AG04450 (cell line): ENCODE results near the gene APEX2. TPM values are rescaled to one million over a fixed set of nuclear protein-coding genes. Genes with fewer than 3 reads are reported as not detected.
A peak's percentile ranks its signal among the peaks of the same experiment; 100 is the strongest.
"Not testable (repeated sequence)": the region's sequence is repeated elsewhere in the genome, so short reads cannot be mapped to it uniquely, and the experiment has no call there.

Experiments used
- CTCF ChIA-PET: fragments of 300-600, 350-600 bp; formaldehyde crosslinking; extraction: SDS; loops from one replicate; lab custom pipeline; 2022; ENCODE audit warnings: antibody characterized with exemption, inconsistent platforms; lab: Charles Lee
- POLR2A ChIA-PET: fragments of 350-600 bp; formaldehyde crosslinking; extraction: SDS; loops from one replicate; lab custom pipeline; 2021; ENCODE audit warnings: antibody characterized with exemption, inconsistent platforms; lab: Yijun Ruan, JAX
- DNase-seq: peaks from one replicate; pipeline ENCODE4 v3.0.0-alpha.2; 2011; ENCODE audit warnings: low read depth, low spot score
- H3K27ac ChIP-seq: one replicate; pipeline ENCODE4 v1.5.1; 2012; ENCODE audit warnings: low read depth, low read length, control low read depth
- H3K27me3 ChIP-seq: one replicate; pipeline ENCODE4 v1.6.0; 2012; ENCODE audit warnings: low read length; ENCODE audit not compliant: control insufficient read depth, insufficient read depth
- H3K4me3 ChIP-seq: 2 replicates; pipeline ENCODE4 v1.5.1; 2011; ENCODE audit warnings: mild to moderate bottlenecking, low read depth, low read length, control low read depth
- H3K9me3 ChIP-seq: 2 replicates; pipeline ENCODE4 v1.5.1; 2012; ENCODE audit warnings: low read length; ENCODE audit not compliant: control insufficient read depth, insufficient read depth
- polyA plus RNA-seq: library from polyadenylated mRNA; depleted of rRNA; stranded (reverse); fragments of >200 nt; gene quantifications from 2 replicates; pipeline ENCODE4 v1.2.3, GENCODE V29; 2011; rRNA removed
- TF ChIP-seq, protein P1 (sequence below): IDR thresholded peaks from 2 replicates; pipeline ENCODE4 v1.5.1; 2011; ENCODE audit warnings: low read depth, low read length, control low read depth, inconsistent platforms

APEX2 gene
- polyA plus RNA-seq, 1 experiment: 15.0 TPM

DNA sequence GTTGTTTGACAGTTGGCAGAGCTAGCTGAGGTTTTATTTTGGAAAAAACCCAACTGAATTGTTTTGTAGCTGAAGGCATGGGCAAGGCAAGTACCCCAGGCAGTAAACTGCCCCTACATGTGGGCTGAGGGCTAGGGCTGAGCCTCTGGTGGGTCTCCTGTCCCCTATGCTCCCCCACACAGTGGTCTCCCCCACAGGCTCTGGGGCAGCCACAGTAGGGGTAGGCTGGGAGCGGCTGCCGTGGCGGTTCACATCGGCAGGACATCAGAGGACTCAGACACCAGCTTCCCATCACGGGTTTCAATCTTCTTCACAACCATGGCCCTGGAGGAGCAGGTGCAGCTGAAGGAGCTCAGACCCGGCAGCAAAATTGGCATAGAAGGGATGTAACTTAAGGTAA lies 41.4 kb downstream of the APEX2 start:
- TF ChIP-seq, protein P1, sequence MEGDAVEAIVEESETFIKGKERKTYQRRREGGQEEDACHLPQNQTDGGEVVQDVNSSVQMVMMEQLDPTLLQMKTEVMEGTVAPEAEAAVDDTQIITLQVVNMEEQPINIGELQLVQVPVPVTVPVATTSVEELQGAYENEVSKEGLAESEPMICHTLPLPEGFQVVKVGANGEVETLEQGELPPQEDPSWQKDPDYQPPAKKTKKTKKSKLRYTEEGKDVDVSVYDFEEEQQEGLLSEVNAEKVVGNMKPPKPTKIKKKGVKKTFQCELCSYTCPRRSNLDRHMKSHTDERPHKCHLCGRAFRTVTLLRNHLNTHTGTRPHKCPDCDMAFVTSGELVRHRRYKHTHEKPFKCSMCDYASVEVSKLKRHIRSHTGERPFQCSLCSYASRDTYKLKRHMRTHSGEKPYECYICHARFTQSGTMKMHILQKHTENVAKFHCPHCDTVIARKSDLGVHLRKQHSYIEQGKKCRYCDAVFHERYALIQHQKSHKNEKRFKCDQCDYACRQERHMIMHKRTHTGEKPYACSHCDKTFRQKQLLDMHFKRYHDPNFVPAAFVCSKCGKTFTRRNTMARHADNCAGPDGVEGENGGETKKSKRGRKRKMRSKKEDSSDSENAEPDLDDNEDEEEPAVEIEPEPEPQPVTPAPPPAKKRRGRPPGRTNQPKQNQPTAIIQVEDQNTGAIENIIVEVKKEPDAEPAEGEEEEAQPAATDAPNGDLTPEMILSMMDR: no peak
- H3K27ac ChIP-seq: no peak overlapping the region
- H3K4me3 ChIP-seq: no peak overlapping the region
- no peak for DNase-seq
- H3K9me3 ChIP-seq: no peaks in the 10 kb centered on the region; the same call in 1 of the 2 replicates
- H3K27me3 ChIP-seq: no peaks in the 10 kb centered on the region
- ChIA-PET CTCF (no interaction called here), POLR2A (no interaction called here)

DNA sequence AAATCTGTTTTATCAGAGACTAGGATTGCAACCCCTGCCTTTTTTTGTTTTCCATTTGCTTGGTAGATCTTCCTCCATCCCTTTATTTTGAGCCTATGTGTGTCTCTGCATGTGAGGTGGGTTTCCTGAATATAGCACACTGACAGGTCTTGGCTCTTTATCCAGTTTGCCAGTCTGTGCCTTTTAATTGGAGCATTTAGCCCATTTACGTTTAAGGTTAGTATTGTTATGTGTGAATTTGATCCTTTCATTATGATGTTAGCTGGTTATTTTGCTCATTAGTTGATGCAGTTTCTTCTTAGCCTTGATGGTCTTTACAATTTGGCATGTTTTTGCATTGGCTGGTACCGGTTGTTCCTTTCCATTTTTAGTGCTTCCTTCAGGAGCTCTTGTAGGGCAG lies 50.4 kb downstream of the APEX2 start:
- CTCF ChIA-PET, H3K4me3 ChIP-seq, DNase-seq, H3K27ac ChIP-seq, H3K9me3 ChIP-seq, H3K27me3 ChIP-seq, POLR2A ChIA-PET: not testable (repeated sequence)

DNA sequence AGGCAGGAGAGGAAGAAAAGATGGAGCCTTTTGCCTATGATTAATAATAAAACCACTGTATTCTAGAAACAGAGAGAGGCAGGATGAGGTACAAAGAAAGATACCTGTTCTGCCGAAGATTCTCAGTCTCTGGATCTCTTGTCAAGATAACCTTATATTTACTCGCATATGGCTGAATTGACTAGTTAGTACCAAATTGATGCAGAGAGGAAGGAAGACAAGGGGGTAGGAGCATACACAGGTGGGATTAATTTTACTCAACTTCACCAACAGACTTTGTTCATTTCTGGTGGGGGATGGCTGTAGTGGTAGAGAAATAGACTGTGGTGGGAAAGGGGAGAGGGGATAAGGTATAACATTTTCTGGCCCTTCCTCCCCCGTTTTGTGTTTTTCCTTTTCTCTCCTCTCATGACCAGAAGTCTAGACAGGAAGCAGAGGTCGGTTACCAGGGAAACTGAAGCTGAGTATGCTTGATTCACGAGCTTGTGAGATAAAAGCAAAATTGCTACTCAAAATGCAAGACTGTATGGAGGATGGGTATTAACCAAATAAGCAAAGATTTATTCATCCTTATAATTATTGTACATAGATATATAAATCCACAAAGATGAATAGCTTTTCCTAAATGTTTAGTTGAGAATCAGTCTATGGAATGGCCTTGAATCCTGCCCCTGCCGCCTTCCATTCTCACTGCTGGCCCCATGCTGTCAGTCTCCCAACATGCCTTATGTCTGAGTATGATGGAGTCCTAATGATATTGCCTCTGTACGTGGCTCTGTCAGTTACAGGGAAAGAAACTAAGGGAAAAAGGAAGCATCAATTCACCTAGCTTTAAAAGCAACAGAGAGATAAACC lies 56.9 kb downstream of the APEX2 start:
- no peak for DNase-seq
- H3K4me3 ChIP-seq: no peak overlapping the region
- TF ChIP-seq, protein P1: no peak
- no peaks in the 10 kb centered on the region for H3K27me3 ChIP-seq
- no peaks in the 10 kb centered on the region for H3K9me3 ChIP-seq
- ChIA-PET POLR2A (no interaction called here), CTCF (interaction anchor here (0.7 to 1.5 kb wide), 6 partner anchors 46 to 1014 kb away, joined by 3 to 27 read pairs (median 4); partner anchors contain the start of gene APEX2)
- no peak overlapping the region for H3K27ac ChIP-seq

DNA sequence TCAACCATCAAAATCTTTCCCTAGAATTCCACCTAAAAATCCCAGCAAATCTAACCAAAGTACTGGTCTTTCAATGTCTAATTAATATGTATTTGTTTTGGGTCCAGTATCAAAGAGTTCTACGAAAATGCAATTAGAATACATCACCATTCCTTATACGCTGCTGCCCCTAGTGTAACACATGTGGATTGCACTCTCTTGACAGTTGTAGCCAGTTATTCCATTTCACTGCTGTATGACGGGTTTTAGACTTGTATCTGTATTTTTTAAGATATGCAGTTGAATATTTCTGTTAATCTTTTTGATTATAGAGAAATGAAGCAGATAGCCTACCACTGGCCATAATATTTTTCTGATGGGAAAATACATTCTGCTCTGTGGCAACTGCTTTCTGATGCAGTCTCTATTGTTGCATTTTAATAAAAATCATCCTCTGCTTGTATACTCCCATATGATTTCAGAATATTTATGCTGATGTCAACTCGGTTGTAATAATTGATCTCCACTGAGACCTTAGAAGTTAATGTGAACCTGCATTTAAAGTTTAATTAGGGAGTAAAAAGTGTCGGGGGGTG lies 57.6 kb downstream of the APEX2 start:
- Histone ChIP-seq H3K27ac (no peak overlapping the region), H3K27me3 (no peaks in the 10 kb centered on the region), H3K4me3 (no peak overlapping the region), H3K9me3 (no peaks in the 10 kb centered on the region)
- DNase-seq: no peak
- POLR2A ChIA-PET: no interaction called here
- CTCF ChIA-PET: interaction anchor here (0.7 to 1.5 kb wide), 6 partner anchors 46 to 1015 kb away, joined by 3 to 27 read pairs (median 4); partner anchors contain the start of gene APEX2
- TF ChIP-seq, protein P1: peak; percentile 73

Other genes starting within 250 kb of the APEX2 start
- not detected in 2 replicates for gene ITIH6, start 202.1 kb upstream of the APEX2 start, polyA plus RNA-seq
- gene MAGED2, start 192.6 kb upstream of the APEX2 start, polyA plus RNA-seq: 364 and 368 TPM in 2 replicates
- 60.0 and 63.2 TPM in 2 replicates for gene TRO, start 79.5 kb upstream of the APEX2 start, polyA plus RNA-seq
- gene PFKFB1, start 6.2 kb upstream of the APEX2 start, polyA plus RNA-seq: 0.06 TPM in 1 of 2 replicates, not detected in the other
- not detected in 2 replicates for gene ALAS2, start 30.6 kb downstream of the APEX2 start, polyA plus RNA-seq
- gene PAGE2B, start 74.7 kb downstream of the APEX2 start, polyA plus RNA-seq: not detected in 2 replicates
- not detected in 2 replicates for gene PAGE2, start 88.7 kb downstream of the APEX2 start, polyA plus RNA-seq
- not detected in 2 replicates for gene PAGE5, start 220.0 kb downstream of the APEX2 start, polyA plus RNA-seq